ENCODE results near the gene ARHGEF39. TPM values are rescaled to one million over a fixed set of nuclear protein-coding genes. Genes with fewer than 3 reads are reported as not detected.

ARHGEF39 gene
- total and polyA plus RNA-seq, 2 donors from 2014 or later = 0.17 to 0.72 TPM

DNA sequence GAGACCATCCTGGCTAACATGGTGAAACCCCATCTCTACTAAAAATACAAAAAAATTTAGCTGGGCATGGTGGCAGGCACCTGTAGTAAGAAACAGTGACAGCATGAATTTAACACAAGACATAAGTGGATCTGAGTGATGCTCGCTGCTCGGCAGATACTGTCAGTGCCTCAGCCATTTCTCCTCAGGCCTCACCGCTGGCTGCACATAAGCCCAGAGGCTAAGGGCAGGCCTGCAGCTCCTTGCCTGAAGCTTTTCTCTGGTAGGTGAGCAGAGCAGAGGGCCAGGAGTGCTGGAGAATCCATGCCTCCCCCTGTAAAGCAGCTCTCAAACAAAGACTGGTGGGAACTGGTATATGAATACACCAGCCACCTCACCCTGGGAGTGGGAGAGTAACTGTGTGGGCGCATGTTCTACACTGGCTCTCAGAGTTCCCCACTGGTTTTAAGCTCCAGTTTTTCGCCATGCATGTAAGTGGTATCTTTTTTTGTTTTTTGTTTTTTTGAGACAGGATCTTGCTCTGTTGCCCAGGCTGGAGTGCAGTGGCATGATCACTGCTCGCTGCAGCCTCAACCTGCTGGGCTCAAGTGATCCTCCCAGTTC, 36.5 kb downstream of the ARHGEF39 start:
- H3K36me3 ChIP-seq (ENCODE audit: control insufficient read depth in 2 of 3, insufficient read depth in 3 of 3, low read length in 3 of 3) = no peaks in the 10 kb centered on the region
- FAIRE-seq (no peak), DNase-seq (no peak)
- H3K4me1 ChIP-seq (ENCODE audit: control insufficient read depth in 2 of 3, insufficient read depth in 2 of 3, low read depth in 1 of 3, low read length in 3 of 3) = no peaks in the 10 kb centered on the region
- no peaks in the 10 kb centered on the region for H3K9me3 ChIP-seq (ENCODE audit: control insufficient read depth in 2 of 3, insufficient read depth in 1 of 3, low read length in 3 of 3)
- TF ChIP-seq, protein P1, sequence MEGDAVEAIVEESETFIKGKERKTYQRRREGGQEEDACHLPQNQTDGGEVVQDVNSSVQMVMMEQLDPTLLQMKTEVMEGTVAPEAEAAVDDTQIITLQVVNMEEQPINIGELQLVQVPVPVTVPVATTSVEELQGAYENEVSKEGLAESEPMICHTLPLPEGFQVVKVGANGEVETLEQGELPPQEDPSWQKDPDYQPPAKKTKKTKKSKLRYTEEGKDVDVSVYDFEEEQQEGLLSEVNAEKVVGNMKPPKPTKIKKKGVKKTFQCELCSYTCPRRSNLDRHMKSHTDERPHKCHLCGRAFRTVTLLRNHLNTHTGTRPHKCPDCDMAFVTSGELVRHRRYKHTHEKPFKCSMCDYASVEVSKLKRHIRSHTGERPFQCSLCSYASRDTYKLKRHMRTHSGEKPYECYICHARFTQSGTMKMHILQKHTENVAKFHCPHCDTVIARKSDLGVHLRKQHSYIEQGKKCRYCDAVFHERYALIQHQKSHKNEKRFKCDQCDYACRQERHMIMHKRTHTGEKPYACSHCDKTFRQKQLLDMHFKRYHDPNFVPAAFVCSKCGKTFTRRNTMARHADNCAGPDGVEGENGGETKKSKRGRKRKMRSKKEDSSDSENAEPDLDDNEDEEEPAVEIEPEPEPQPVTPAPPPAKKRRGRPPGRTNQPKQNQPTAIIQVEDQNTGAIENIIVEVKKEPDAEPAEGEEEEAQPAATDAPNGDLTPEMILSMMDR (IDR thresholded peaks at IDR 0.05; ENCODE audit: borderline replicate concordance, extremely low read depth, insufficient read depth) = no peak
- H3K27me3 ChIP-seq (ENCODE audit: control insufficient read depth, insufficient read depth, low read length) = no peaks in the 10 kb centered on the region
- no peak overlapping the region for H3K4me3 ChIP-seq (ENCODE audit: low read length in 3 of 3)
- no peak overlapping the region for H3K9ac ChIP-seq (ENCODE audit: low read length in 3 of 3)
- H3K27ac ChIP-seq (ENCODE audit: low read depth in 2 of 2, low read length in 2 of 2) = no peak overlapping the region
- intact Hi-C loops (cut with DNase I) = no loop called here

DNA sequence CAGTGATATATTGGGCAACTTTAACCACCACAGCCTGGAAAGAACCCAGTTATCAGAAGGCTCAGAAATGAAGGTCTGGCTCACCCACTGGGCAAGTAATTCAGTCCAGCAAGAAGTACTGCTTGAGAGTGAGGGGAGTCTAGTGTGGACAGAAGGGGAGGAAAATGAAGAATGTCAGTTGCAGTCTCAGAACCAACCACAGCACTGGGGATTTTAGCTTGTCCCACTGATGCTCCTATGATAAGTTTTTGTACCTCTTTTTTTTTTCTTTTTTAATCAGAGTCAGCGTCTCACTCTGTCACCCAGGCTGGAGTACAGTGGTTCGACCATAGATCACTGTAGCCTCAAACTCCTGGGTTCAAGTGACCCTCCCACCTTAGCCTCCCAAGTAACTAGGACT, 37.4 kb downstream of the ARHGEF39 start:
- intact Hi-C loops (cut with DNase I) = no loop called here
- H3K36me3 ChIP-seq (ENCODE audit: control insufficient read depth in 2 of 3, insufficient read depth in 3 of 3, low read length in 3 of 3) = no peaks in the 10 kb centered on the region
- no peak for FAIRE-seq
- no peak for DNase-seq
- no peak overlapping the region for H3K27ac ChIP-seq (ENCODE audit: low read depth in 2 of 2, low read length in 2 of 2)
- H3K4me3 ChIP-seq (ENCODE audit: low read length in 3 of 3) = no peak overlapping the region
- no peaks in the 10 kb centered on the region for H3K9me3 ChIP-seq (ENCODE audit: control insufficient read depth in 2 of 3, insufficient read depth in 1 of 3, low read length in 3 of 3)
- H3K9ac ChIP-seq (ENCODE audit: low read length in 3 of 3) = no peak overlapping the region
- TF ChIP-seq, protein P1 (IDR thresholded peaks at IDR 0.05; ENCODE audit: borderline replicate concordance, extremely low read depth, insufficient read depth) = no peak
- no peaks in the 10 kb centered on the region for H3K4me1 ChIP-seq (ENCODE audit: control insufficient read depth in 2 of 3, insufficient read depth in 2 of 3, low read depth in 1 of 3, low read length in 3 of 3)
- H3K27me3 ChIP-seq (ENCODE audit: control insufficient read depth, insufficient read depth, low read length) = no peaks in the 10 kb centered on the region

DNA sequence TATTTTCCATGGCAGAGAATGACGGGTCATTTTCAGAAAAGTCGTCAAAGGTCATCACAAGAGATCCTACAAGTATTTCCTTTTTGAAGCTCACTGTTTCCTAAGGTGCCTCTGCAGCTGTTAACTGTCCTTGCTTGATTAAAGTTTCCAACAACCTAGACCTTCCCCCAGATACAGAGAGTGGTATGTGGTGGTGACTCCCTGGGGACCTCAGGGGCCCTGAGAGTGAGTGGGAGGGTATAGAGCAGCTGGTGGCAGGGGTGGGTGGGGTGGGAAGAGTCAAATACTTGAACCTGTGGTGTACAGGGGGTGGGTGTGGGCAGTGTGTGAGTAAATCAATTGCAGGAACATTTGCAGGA, 45.2 kb downstream of the ARHGEF39 start:
- H3K4me3 ChIP-seq (ENCODE audit: low read length in 3 of 3) = no peak overlapping the region
- no peaks in the 10 kb centered on the region for H3K36me3 ChIP-seq (ENCODE audit: control insufficient read depth in 2 of 3, insufficient read depth in 3 of 3, low read length in 3 of 3)
- no peak for FAIRE-seq
- TF ChIP-seq, protein P1 (IDR thresholded peaks at IDR 0.05; ENCODE audit: borderline replicate concordance, extremely low read depth, insufficient read depth) = no peak
- H3K27me3 ChIP-seq (ENCODE audit: control insufficient read depth, insufficient read depth, low read length) = peaks cover 5% of the 10 kb centered on the region
- H3K9me3 ChIP-seq (ENCODE audit: control insufficient read depth in 2 of 3, insufficient read depth in 1 of 3, low read length in 3 of 3) = no peaks in the 10 kb centered on the region
- H3K27ac ChIP-seq (ENCODE audit: low read depth in 2 of 2, low read length in 2 of 2) = no peak overlapping the region
- DNase-seq = no peak
- no peak overlapping the region for H3K9ac ChIP-seq (ENCODE audit: low read length in 3 of 3)
- intact Hi-C loops (cut with DNase I) = no loop called here
- H3K4me1 ChIP-seq (ENCODE audit: control insufficient read depth in 2 of 3, insufficient read depth in 2 of 3, low read depth in 1 of 3, low read length in 3 of 3) = peaks cover 0 to 10% (median 0%) of the 10 kb centered on the region in 3 donors
